ENCODE results near the gene ZNF580. TPM values are rescaled to one million over a fixed set of nuclear protein-coding genes. Genes with fewer than 3 reads are reported as not detected.

ZNF580 gene
- total and polyA plus RNA-seq, 9 of the 15 experiments (the other 6 are each of a cell fraction or from before 2014, with no cell fraction given): 2.3 to 47.4 (median 6.0) TPM

- TF ChIP-seq, protein P1, sequence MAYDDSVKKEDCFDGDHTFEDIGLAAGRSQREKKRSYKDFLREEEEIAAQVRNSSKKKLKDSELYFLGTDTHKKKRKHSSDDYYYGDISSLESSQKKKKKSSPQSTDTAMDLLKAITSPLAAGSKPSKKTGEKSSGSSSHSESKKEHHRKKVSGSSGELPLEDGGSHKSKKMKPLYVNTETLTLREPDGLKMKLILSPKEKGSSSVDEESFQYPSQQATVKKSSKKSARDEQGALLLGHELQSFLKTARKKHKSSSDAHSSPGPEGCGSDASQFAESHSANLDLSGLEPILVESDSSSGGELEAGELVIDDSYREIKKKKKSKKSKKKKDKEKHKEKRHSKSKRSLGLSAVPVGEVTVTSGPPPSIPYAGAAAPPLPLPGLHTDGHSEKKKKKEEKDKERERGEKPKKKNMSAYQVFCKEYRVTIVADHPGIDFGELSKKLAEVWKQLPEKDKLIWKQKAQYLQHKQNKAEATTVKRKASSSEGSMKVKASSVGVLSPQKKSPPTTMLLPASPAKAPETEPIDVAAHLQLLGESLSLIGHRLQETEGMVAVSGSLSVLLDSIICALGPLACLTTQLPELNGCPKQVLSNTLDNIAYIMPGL (CRISPR knock-in tag; IDR thresholded peaks at IDR 0.05): no peak; the same call in 1 of the 2 replicates
- no peak for TF ChIP-seq FUS (optimal IDR thresholded peaks at IDR 0.05; ENCODE audit: low read depth, low read length)
- no peak for TF ChIP-seq KAT8 (IDR thresholded peaks at IDR 0.05; ENCODE audit: low read depth)
- TF ChIP-seq ZNF23 (CRISPR knock-in tag; IDR thresholded peaks at IDR 0.05): no peak
- peak; percentile 84 for TF ChIP-seq GATAD2A (IDR thresholded peaks at IDR 0.05)
- peak; percentile 57; the same call in 1 of the 2 replicates for TF ChIP-seq PML (IDR thresholded peaks at IDR 0.05; ENCODE audit: low read length)
- TF ChIP-seq, protein P2, sequence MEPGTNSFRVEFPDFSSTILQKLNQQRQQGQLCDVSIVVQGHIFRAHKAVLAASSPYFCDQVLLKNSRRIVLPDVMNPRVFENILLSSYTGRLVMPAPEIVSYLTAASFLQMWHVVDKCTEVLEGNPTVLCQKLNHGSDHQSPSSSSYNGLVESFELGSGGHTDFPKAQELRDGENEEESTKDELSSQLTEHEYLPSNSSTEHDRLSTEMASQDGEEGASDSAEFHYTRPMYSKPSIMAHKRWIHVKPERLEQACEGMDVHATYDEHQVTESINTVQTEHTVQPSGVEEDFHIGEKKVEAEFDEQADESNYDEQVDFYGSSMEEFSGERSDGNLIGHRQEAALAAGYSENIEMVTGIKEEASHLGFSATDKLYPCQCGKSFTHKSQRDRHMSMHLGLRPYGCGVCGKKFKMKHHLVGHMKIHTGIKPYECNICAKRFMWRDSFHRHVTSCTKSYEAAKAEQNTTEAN (CRISPR knock-in tag; IDR thresholded peaks at IDR 0.05): no peak
- TF ChIP-seq BDP1 (IDR thresholded peaks at IDR 0.05; ENCODE audit: insufficient read depth, insufficient read length): no peak
- TF ChIP-seq TEAD4 (IDR thresholded peaks at IDR 0.05; ENCODE audit: low read length): no peak
- no peak for TF ChIP-seq TEAD4 (CRISPR knock-in tag; IDR thresholded peaks at IDR 0.05; ENCODE audit: borderline replicate concordance)
- TF ChIP-seq ZBTB1 (CRISPR knock-in tag; IDR thresholded peaks at IDR 0.05; ENCODE audit: borderline replicate concordance, low read depth): peak; percentile 43; the same call in 1 of the 2 replicates
- no peak for TF ChIP-seq ZBTB5 (IDR thresholded peaks at IDR 0.05)
- no peak; the same call in 1 of the 2 replicates for TF ChIP-seq ARID1B (IDR thresholded peaks at IDR 0.05)
- TF ChIP-seq TAF1 (IDR thresholded peaks at IDR 0.05; ENCODE audit: control insufficient read depth, extremely low read depth, insufficient read depth, low read length, severe bottlenecking): peak; percentile 73
- TF ChIP-seq HOMEZ (CRISPR knock-in tag; IDR thresholded peaks at IDR 0.05): no peak; the same call in 1 of the 2 replicates
- no peak for TF ChIP-seq ZNF197 (CRISPR knock-in tag; IDR thresholded peaks at IDR 0.05; ENCODE audit: low read depth)
- TF ChIP-seq, protein P3, sequence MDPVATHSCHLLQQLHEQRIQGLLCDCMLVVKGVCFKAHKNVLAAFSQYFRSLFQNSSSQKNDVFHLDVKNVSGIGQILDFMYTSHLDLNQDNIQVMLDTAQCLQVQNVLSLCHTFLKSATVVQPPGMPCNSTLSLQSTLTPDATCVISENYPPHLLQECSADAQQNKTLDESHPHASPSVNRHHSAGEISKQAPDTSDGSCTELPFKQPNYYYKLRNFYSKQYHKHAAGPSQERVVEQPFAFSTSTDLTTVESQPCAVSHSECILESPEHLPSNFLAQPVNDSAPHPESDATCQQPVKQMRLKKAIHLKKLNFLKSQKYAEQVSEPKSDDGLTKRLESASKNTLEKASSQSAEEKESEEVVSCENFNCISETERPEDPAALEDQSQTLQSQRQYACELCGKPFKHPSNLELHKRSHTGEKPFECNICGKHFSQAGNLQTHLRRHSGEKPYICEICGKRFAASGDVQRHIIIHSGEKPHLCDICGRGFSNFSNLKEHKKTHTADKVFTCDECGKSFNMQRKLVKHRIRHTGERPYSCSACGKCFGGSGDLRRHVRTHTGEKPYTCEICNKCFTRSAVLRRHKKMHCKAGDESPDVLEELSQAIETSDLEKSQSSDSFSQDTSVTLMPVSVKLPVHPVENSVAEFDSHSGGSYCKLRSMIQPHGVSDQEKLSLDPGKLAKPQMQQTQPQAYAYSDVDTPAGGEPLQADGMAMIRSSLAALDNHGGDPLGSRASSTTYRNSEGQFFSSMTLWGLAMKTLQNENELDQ (CRISPR knock-in tag; IDR thresholded peaks at IDR 0.05; ENCODE audit: borderline replicate concordance): no peak
- no peak; the same call in 1 of the 2 replicates for TF ChIP-seq ZFP1 (CRISPR knock-in tag; IDR thresholded peaks at IDR 0.05)
- TF ChIP-seq BRD9 (IDR thresholded peaks at IDR 0.05; ENCODE audit: low read depth, partially characterized antibody): no peak
Observed at GRCh38 chr19:55654868-55655647, 14.3 kb downstream of the ZNF580 start, which contains the start of gene U2AF2 (continued).
